CD4-positive, alpha-beta T cell treated with Interleukin-15 for 4 hours (primary cell): ENCODE measurements around the gene SMARCA2.

ENCODE experiments used
- DNase-seq: peaks from one replicate; pipeline ENCODE4 v3.0.0-alpha.2; 2020; ENCODE audit warnings: low spot score

The SMARCA2 gene

GRCh38 chr9:2043243-2043642 is 28.1 kb downstream of the SMARCA2 start:
- no peak for DNase-seq

- no peak for DNase-seq
Observed at GRCh38 chr9:2043881-2044462, 28.8 kb downstream of the SMARCA2 start.

GRCh38 chr9:2047144-2047671 is 32.1 kb downstream of the SMARCA2 start:
- no peak for DNase-seq

- DNase-seq: no peak
Observed at GRCh38 chr9:2047916-2048315, 32.8 kb downstream of the SMARCA2 start.

- no peak for DNase-seq
Observed at GRCh38 chr9:2050236-2050635, 35.1 kb downstream of the SMARCA2 start.

- DNase-seq: peak; percentile 75
Observed at GRCh38 chr9:2053883-2054845, 39.0 kb downstream of the SMARCA2 start.

- DNase-seq: no peak
Observed at GRCh38 chr9:2055203-2055658, 40.1 kb downstream of the SMARCA2 start.

- DNase-seq: no peak
Observed at GRCh38 chr9:2059274-2059929, 44.3 kb downstream of the SMARCA2 start.

GRCh38 chr9:2060424-2060823 is 45.3 kb downstream of the SMARCA2 start:
- no peak for DNase-seq

GRCh38 chr9:2065704-2066103 is 50.6 kb downstream of the SMARCA2 start:
- DNase-seq: no peak

GRCh38 chr9:2066312-2067273 is 51.4 kb downstream of the SMARCA2 start:
- peak; percentile 39 for DNase-seq

GRCh38 chr9:2072752-2073405 is 57.7 kb downstream of the SMARCA2 start:
- DNase-seq: no peak

GRCh38 chr9:2082772-2083171 is 67.6 kb downstream of the SMARCA2 start:
- no peak for DNase-seq

GRCh38 chr9:2083479-2083878 is 68.3 kb downstream of the SMARCA2 start:
- no peak for DNase-seq

- DNase-seq: no peak
Observed at GRCh38 chr9:2085716-2086115, 70.6 kb downstream of the SMARCA2 start.

- no peak for DNase-seq
Observed at GRCh38 chr9:2086116-2086515, 71.0 kb downstream of the SMARCA2 start.

- DNase-seq: no peak
Observed at GRCh38 chr9:2086971-2087370, 71.8 kb downstream of the SMARCA2 start.

- DNase-seq: peak; percentile 66
Observed at GRCh38 chr9:2087500-2088313, 72.6 kb downstream of the SMARCA2 start.

GRCh38 chr9:2093920-2094597 is 78.9 kb downstream of the SMARCA2 start:
- DNase-seq: no peak
